Measurements from ENCODE around the gene GPR153.

GPR153 gene

DNA sequence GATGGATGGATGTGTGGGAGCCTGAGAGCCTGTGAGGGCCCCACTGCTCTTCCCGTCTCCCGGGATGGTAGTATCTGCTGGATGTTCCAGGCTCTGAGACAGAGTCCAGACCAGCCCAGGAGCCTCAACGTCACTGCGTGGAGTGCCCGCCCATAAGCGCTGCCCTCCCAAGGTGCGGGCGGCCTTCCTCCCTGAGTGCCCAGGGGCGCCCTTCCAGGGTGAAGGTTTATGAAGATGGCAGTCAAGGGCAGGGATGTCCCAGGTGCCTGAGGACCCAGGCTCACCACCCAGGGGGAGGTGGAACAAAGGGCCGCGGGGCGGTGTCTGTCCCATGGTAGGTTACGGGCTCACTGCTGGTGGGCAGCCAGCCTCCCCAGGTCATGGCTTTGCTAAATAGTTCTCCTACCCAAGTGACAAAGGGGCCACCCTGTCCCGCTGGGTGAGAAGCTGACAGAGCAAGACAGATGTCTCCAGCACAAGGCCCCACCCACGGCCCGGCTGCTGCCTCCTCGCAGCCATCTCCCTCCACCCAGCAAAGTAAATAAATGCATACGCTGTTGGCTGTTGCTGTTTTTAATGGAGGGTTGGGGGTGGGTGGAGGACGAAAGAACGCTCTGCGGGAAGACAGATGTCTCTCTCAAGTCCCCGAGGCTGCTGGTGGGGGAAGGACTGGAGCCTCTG, 9.0 kb upstream of the GPR153 start:
- no peak for DNase-seq (ENCODE audit: low read depth)

- DNase-seq (ENCODE audit: low read depth): no peak
Observed at GRCh38 chr1:6269296-6269695, 8.4 kb upstream of the GPR153 start.

DNA sequence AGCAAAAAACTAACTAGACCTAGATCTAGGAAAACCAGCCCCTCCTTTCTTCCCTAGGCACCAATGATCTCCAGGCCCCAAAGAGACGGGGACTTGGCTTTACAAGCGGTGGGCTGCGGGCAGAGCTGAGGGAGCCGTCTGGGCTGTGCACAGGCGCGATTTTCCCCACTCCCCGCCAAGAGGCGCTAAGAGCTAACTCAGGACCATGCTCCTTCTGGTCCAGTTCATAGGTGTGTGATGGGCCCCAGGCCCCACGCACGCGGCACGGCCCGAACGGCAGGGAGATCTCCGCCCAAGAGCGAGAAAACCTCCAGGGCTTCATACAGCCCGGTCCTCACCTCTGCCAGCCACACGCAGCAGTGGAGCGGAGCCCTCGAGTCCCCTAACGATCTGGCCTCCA, 7.5 kb upstream of the GPR153 start:
- no peak for DNase-seq (ENCODE audit: low read depth)

- DNase-seq (ENCODE audit: low read depth): peak; percentile 14
Observed at GRCh38 chr1:6267686-6268322, 6.9 kb upstream of the GPR153 start.

DNA sequence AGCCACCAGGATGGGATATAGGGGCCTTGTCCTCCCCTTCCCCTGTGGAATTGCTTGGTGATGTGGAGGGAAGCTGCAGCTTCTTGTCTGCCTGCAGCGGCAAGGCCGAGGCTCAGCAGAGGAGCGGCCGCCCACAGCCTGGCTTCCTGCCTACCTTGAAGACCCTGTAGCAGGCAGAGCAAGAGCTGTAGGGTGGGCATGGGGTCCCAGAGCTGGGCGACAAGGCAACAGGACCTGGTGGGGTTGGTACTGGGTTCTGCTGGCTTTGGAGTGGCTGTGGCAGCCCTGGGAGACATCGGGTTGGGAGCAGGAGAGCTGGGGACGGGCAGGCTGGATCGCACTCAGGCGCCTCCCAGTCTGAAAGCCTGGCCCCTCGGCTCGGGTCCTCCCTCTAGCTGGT, 5.7 kb upstream of the GPR153 start:
- no peak for DNase-seq (ENCODE audit: low read depth)

- no peak for DNase-seq (ENCODE audit: low read depth)
Observed at GRCh38 chr1:6265151-6265550, 4.3 kb upstream of the GPR153 start.

GRCh38 chr1:6263716-6264115, 2.8 kb upstream of the GPR153 start:
- no peak for DNase-seq (ENCODE audit: low read depth)

DNA sequence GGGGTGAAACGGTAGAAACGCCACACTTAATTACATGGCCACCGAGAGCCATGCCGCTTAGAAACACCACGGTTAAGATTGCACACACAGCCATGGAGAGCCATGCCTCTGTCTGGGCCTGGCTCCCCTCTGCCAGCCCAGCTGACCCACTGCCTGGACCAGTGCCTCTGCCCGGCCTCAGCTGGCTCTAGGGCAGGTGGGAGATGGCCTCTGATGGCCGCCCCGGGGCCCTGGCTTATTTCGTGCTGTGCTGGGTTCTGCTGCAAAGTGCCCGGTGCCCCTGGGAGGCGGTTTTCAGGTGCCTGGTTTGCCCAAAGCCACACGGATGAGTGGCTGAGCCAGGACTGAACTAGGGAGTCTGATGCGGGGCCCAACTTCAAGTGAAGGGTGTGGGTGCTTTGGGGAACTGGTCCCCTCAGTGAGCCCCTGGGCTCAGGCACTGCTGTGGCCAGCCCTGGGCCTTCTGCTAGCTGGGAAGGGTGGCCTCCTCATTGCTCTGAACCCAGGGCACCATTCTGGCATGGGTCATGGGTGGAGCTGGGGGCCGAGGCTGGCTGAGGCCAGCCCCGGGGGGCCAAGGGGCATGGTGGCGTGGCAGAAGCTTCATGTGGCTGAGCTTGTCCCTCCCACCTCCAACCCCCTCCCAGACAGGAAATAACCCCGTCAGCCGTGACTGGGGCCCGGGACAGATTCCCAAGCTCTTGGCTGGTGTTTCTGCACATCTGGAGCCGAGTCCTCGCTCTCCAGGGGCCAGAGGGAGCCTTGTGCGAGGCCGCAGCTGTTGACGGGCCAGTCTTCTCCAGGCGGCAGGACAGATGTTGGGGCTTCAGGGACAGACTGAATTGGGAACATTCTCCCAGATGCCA, 1.9 kb upstream of the GPR153 start:
- no peak for DNase-seq (ENCODE audit: low read depth)

DNA sequence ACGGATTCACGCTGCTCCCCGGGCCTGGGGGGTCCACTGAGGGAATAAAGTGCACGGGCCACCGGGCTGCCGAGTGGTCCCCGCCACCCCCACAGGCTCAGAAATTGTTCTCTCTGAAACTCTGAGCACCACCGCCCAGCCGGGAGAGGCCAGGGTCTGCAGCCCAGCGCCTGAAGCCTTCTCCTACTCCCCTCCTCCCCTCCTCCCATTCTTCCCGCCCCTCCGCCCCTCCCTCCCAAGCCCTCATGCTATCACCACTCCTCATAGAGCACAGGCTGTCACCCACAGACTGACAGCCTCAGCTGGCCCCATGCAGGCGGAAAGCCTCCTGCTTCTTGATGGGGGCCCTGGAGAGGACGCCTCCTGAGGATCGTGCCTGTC, 707 bp upstream of the GPR153 start:
- DNase-seq (ENCODE audit: low read depth): no peak

DNA sequence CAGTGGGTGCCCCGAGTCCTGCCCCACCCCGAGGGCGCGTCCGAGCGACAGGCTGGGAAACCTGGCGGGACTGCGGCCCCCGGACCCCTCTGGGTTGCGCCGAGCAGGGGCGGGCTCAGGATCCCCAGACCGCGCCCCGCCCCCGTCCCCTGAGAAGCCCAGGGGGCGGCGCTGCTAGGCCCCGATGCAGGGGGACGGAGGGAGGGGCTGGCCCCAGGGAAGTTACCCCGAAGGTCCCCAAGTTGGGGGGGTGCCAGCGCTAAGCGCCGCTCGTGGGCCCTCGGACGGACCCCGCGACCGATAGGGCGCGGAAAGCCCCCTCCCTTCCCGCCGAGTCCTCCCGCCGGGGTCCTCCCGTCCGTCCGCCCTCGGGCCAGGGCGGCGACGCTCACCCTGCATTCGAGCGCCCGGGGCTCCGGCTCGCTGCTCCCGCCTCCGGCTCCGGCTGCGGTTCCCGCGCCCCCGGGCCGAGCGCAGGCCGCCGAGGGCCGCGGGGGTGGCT, 414 bp downstream of the GPR153 start:
- DNase-seq (ENCODE audit: low read depth): no peak

DNA sequence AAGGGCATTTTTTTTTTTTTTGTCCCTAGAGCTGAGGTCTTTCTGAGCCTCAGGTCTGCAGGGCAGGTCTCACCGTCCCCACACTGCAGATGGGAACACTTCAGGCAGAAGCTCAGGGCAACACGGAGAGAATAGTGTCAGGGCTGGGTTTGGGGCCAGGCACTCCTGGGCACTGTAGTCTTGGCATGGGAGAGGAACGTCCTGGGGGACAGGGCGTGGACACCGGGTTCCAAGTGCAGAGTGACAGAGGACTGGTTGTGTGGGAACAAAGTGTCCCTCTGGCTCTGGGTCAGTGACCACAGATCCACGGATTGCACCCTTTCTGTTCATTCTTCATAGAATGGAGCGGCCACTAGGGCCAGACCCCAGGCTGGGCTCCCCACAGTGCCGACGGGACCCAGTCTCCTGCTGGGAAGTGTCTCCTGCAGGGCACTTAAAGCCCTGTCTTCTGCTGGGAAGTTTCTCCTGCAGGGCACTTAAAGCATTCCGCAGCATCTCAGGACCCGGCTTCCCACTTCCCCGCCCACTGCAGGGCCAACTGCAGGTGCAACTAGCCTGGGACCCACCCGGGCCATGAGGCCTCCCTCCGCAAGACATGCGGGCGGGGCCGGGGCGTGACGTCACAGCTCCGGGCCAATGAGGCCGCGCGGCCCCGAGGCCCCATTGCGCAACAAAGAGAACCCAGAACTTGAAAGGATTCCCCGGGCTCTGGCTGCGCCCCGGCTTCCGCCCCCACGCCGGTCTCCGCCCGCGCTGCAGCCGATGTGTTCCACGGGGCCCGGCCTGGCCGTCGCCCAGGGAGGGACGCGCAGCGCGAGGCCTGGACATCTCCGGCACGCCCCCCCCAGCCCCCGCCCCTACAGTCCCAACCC, 1.2 kb downstream of the GPR153 start:
- DNase-seq (ENCODE audit: low read depth): peak; percentile 86

DNA sequence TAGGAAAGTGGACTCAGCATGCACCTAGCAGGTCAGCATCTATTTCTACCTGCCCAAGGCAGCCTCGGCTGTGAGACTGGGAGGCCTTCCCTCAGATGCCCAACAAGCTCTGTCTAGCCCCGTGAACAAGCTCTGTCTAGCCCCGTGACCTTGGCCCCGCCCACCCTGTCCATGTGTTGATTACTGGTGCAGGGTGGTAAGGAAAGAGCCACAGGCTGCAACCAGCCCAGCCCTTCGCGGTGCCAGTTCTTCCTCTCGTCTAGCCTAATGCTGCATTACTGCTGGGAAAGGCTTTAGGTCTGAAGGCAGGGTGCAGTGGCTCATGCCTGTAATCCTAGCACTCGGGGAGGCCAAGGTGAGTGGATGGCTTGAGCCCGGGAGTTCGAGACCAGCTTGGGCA, 2.2 kb downstream of the GPR153 start:
- no peak for DNase-seq (ENCODE audit: low read depth)

DNA sequence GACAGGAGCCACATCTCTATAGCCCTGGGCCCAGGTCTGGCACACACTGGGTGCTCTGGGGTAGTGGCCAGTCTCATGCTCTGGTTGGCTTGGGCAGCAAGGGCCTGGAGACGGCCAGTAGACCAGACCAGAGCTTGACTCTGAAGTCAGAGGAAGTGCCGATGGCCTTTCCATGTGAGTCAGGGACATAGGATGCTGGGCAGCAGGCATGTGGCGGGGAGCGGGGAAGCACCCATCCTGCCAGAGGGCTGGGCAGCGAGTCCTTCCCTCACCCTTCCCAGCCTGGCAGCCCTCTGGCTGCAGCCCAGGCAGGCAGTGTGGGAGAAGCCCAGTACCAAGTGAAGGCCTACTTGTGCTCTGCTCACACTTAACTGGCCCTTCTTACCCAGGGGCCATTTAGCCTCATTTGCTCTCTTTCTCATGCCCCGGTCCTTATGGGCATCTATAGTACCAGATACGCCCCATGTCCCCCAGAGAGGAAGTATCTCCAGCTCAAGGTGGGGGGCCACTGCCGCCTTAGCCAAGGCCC, 3.3 kb downstream of the GPR153 start:
- DNase-seq (ENCODE audit: low read depth): no peak

DNA sequence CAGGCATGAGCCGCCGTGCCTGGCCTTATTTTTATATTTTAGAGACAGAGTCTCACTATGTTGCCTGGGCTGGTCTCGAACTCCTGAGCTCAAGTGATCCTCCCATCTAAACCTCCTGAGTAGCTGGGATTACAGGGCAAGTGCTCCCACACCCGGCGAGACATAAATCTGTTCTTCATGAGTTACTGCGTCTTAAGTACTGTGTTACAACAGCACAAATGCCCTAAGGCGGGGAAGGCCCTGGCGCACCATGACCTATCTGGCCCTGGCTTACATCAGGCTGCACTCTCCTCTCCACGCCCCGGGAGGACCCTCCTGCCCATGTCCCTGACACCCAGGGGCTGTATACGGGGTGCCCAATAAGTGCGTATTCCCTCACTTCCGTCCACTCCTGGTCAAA, 4.3 kb downstream of the GPR153 start:
- DNase-seq (ENCODE audit: low read depth): no peak

DNA sequence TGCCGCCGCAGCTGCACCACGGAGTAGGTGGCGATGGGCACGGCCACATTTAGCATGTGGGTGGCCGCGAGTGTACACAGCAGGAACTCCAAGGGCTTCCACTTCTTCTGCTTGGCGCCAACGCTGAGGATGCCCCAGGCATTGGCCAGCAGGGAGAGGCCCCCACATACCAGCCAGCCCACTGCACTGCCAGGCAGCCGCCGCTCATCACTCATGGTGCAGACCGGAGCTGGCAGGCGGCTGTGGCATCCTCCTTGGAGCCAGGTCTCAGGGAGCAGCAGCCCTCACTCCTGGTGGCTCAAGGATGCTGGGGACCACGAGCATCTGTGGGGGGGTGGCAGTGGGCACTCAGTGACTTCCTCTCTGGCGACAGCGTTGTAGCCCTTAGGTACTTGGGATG, 6.2 kb downstream of the GPR153 start:
- no peak for DNase-seq (ENCODE audit: low read depth)

DNA sequence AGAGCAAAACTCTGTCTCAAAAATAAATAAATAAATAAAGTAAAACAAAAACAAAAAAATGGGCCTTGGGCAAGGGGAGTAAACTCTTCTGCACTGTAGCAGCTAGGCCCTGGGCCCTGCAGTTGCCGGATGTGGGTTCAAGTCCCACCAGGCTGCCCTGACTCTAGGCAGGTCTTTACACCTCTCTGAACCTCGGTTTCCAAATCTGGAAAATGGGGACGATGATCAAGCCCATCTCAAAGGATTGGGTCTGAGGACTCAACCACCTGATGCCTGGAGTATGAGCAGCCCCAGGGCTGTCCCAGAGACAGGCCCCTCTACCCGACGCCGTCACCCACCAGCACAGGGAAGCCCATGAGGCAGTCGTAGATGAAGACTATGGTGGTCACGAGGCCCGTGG, 7.5 kb downstream of the GPR153 start:
- DNase-seq (ENCODE audit: low read depth): no peak

- no peak for DNase-seq (ENCODE audit: low read depth)
Observed at GRCh38 chr1:6252374-6252710, 8.6 kb downstream of the GPR153 start.

GRCh38 chr1:6251681-6252373, 9.1 kb downstream of the GPR153 start:
- DNase-seq (ENCODE audit: low read depth): no peak

DNA sequence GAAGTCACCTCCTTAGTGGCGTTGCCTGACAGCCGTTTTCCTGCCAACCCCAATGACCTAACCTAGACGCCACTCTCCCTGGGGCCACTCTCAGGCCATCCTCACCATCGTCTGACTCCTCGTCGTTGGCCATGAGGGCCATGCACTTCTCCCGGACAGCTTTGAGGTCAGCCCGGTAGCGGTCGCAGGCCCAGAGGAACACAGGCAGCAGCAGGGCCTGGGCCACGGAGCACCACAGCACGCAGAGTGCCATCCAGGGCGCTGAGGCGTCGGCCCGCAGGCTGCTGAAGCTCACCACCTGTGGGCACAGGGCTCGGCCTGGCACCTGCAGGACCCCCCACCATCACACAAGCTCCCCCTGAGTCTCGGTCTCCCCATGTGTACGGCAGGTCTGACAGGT, 9.7 kb downstream of the GPR153 start:
- no peak for DNase-seq (ENCODE audit: low read depth)

GRCh38 chr1:6249739-6250689, 10.9 kb downstream of the GPR153 start:
- DNase-seq (ENCODE audit: low read depth): no peak
